Right lobe of liver (tissue), 4 donors: ENCODE data around the gene TNRC6C.

Experiments
- CTCF ChIP-seq, 4 donors: fragments of 200-600 bp in 3 of 4; fragments of 450-650 bp in 1 of 4; IDR thresholded peaks; one replicate each; pipeline versions ENCODE4 v1.5.1 to v1.8.0; 2016 to 2022; ENCODE audit warnings: antibody characterized with exemption in 4 of 4, mild to moderate bottlenecking in 2 of 4
- POLR2A ChIP-seq: fragments of 450-650 bp; IDR thresholded peaks from one replicate; pipeline ENCODE4 v1.6.1; 2017; ENCODE audit warnings: antibody characterized with exemption, mild to moderate bottlenecking
- donor health status: DM: no; HTN: no; CAD: no.
- donor health status: DM: no; HTN: no; CAD: no.
- donor health status: DM: no; HTN: yes; CAD: no.

DNA sequence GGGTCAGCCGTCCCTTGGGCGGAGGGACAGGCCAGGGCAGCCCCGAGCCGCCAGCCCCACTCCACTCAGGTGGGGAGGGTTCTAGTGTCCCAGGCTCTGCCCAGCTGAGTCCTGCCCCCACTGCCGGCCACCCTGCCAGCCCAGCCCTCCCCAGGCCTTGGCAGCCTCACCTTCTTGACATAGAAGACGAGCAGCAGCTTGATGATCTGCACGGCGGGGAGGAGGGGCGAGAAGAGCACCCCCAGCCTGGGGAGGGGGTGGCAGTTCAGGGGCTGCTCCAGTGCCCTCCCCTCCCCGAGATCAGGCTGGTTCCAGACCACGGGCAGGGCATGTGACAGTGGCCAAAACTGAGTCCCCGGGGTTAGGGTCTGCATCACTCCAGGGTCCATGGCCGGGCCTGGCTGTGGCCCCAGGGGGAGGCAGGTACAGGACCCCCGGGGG, 160.3 kb downstream of the TNRC6C start:
- TF ChIP-seq POLR2A (no peak), CTCF (IDR thresholded peaks at IDR 0.05) (no peak)
